ENCODE data around the gene SERPINI1. TPM values are rescaled to one million over a fixed set of nuclear protein-coding genes. Genes with fewer than 3 reads are reported as not detected.

SERPINI1 gene
- total RNA-seq, 1 experiment from 2014 or later: 6.0 TPM

- H3K4me3 Mint-ChIP-seq: no peak overlapping the region
- H4K91ac ChIP-seq (ENCODE audit: insufficient read length, low read depth, low read length): no peak overlapping the region
- no peak overlapping the region for H3K9ac ChIP-seq (ENCODE audit: extremely low read depth, insufficient read length, low read length)
- no peak overlapping the region for H3K14ac ChIP-seq (ENCODE audit: insufficient read depth, low read length)
- H3K9me3 Mint-ChIP-seq: peaks cover 3% of the 10 kb centered on the region in 2 experiments; a peak in 1 of 5 replicates
- no peak overlapping the region for H3K4ac ChIP-seq (ENCODE audit: low read depth, low read length)
- H3K9me3 ChIP-seq (ENCODE audit: control insufficient read depth, low read depth, low read length): no peaks in the 10 kb centered on the region
- H3K79me1 ChIP-seq (ENCODE audit: insufficient read depth, low read depth, low read length, poor library complexity, severe bottlenecking): no peaks in the 10 kb centered on the region
- H3K4me1 Mint-ChIP-seq: 0 out of 4 replicates have a peak, but pooled peaks cover 0 to 1% of the 10 kb centered on the region in 2 experiments
- no peak overlapping the region for H3K23ac ChIP-seq (ENCODE audit: insufficient read length, low read depth, low read length)
- no peak overlapping the region for H3K27ac ChIP-seq (ENCODE audit: insufficient read length, low read depth, low read length)
- H2BK12ac ChIP-seq (ENCODE audit: insufficient read length, low read depth, low read length): no peak overlapping the region
- H2AFZ ChIP-seq (ENCODE audit: low read length): no peak overlapping the region
- no peaks in the 10 kb centered on the region for H3K27me3 Mint-ChIP-seq (ENCODE audit: low read depth)
- H3K18ac ChIP-seq (ENCODE audit: insufficient read length, low read depth, low read length): no peak overlapping the region
- no peaks in the 10 kb centered on the region for H3K79me2 ChIP-seq (ENCODE audit: insufficient read depth, low read length)
- no peak overlapping the region for H3K27ac Mint-ChIP-seq
- no peaks in the 10 kb centered on the region for H3K27me3 ChIP-seq (ENCODE audit: insufficient read depth, low read length)
- no peak overlapping the region for H3K4me2 ChIP-seq (ENCODE audit: insufficient read depth, insufficient read length, low read length)
- H4K5ac ChIP-seq (ENCODE audit: insufficient read length, low read depth, low read length): no peak overlapping the region
- H2BK20ac ChIP-seq (ENCODE audit: low read depth, low read length, poor library complexity, severe bottlenecking): no peak overlapping the region
- no peak overlapping the region for H2BK120ac ChIP-seq (ENCODE audit: low read depth, low read length, poor library complexity, severe bottlenecking)
- DNase-seq: no peak
- H2AK5ac ChIP-seq (ENCODE audit: insufficient read length, low read length): no peak overlapping the region
- no peaks in the 10 kb centered on the region for H3K23me2 ChIP-seq (ENCODE audit: insufficient read length, low read depth, low read length, poor library complexity, severe bottlenecking)
- H2BK5ac ChIP-seq (ENCODE audit: insufficient read length, low read length): no peak overlapping the region
- no peak for TF ChIP-seq CTCF (conservative IDR thresholded peaks at IDR 0.05)
- no CpG with 5 or more reads among the region's 2 CpGs for WGBS (ENCODE audit: extremely low coverage, insufficient read length, low lambda C conversion rate)
- H3T11ph ChIP-seq (ENCODE audit: low read length): no peak overlapping the region
- no peaks in the 10 kb centered on the region for H3K4me1 ChIP-seq (ENCODE audit: insufficient read depth, low read length)
- H2BK15ac ChIP-seq (ENCODE audit: low read depth, low read length): no peak overlapping the region
- H3K56ac ChIP-seq (ENCODE audit: insufficient read length, low read depth, low read length): no peak overlapping the region
- peaks cover 0 to 5% (median 1%) of the 10 kb centered on the region in 3 experiments; a peak in 2 of 7 replicates for H3K36me3 Mint-ChIP-seq (ENCODE audit: insufficient read depth in 1 of 3, low read depth in 3 of 3)
- H4K20me1 ChIP-seq (ENCODE audit: control insufficient read depth, insufficient read depth, insufficient read length): no peaks in the 10 kb centered on the region
- H4K8ac ChIP-seq (replicated peaks; ENCODE audit: insufficient read length, low read depth, low read length): no peak overlapping the region
These were observed 81.4 kb downstream of the SERPINI1 start for GRCh38 chr3:167816953-167817352.

Measured in H9 (cell line).